ENCODE measurements around the gene MED19.
A peak's percentile ranks its signal among the peaks of the same experiment; 100 is the strongest.

MED19 gene

DNA sequence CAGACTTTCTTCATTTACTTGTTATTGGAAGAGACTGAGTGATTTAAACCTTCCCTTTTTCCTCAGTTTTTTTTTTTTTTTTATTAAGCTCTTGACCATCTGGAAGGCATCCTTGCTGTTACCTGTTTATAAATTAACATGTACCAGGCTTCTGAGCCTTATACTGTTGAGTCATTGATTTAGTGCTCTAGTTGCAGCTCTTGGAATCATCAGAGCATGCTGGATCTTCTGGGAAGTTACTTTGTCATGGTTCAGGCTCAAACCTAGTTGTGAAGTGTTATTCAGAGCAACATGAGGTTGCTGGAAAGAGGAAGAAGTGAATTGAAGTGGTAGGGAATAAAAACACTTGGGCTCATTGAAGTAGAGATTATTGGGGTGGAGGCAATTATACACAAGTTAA is 37.8 kb downstream of the MED19 start:
- H3K27ac ChIP-seq: 0 out of 2 replicates have a peak overlapping the region, but pooled peaks have one; percentile 46
- TF ChIP-seq, protein P1, sequence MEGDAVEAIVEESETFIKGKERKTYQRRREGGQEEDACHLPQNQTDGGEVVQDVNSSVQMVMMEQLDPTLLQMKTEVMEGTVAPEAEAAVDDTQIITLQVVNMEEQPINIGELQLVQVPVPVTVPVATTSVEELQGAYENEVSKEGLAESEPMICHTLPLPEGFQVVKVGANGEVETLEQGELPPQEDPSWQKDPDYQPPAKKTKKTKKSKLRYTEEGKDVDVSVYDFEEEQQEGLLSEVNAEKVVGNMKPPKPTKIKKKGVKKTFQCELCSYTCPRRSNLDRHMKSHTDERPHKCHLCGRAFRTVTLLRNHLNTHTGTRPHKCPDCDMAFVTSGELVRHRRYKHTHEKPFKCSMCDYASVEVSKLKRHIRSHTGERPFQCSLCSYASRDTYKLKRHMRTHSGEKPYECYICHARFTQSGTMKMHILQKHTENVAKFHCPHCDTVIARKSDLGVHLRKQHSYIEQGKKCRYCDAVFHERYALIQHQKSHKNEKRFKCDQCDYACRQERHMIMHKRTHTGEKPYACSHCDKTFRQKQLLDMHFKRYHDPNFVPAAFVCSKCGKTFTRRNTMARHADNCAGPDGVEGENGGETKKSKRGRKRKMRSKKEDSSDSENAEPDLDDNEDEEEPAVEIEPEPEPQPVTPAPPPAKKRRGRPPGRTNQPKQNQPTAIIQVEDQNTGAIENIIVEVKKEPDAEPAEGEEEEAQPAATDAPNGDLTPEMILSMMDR (conservative IDR thresholded peaks at IDR 0.05): no peak

DNA sequence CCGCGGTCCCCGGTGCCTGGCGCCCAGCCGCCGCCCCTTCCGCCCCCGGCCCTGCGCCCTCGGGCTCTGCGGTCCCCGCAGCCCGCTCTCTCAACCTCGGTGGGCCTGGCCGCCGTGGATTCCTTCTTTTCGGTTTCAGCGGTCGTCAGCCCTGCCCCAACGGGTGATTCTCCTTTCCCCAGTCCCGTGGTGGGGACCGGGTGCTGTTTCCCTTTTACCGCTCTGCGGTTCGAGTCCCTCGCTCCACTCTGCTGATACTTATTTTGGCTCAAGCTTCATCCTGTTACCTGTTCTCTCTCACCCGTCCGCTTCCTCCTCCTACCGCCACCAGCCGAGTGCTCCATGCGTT is 43.6 kb downstream of the MED19 start:
- TF ChIP-seq, protein P1 (conservative IDR thresholded peaks at IDR 0.05): no peak

DNA sequence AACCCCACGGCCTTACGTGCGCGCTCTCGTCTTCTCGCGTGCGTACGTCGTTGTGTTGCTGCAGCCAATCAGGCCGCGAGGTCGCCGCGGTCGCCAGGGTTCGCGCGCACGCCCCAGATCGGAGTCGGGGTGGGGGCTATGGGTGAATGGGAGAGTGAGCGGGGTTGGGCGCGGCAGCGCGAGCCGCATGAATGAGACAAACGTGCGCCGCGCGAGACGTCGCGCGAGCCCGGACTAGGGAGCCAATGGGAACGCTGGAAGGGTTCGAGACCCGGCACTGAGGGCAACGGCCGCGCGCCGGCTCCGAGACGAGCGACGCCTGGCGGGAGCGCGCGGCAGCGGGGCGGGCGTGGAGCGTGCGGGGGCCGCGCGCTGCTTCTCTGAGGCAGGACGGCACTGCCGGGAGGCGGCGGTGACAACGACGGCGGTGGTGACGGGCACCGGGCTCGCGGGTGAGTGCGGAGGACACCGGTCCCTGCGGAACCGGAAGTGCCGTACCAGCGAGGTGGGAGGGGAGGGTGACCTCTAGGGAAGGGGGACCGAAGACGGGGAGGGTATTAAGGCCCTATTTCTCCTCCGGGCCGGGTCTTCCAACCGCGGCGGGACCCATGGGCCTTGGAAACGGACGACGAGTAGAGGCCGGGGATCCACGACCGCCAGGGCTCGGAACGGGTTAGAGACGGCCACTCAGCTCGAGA is 44.1 kb downstream of the MED19 start, which contains the start of gene ZDHHC5:
Gene ZDHHC5 (plus strand): TSS at position 379 of the 698 bp plus-strand sequence. CDS start 4,977 bp downstream, outside the sequence.
- H3K27ac ChIP-seq: peak within 1 kb of the TSS; percentile 98
- TF ChIP-seq, protein P1 (conservative IDR thresholded peaks at IDR 0.05): peak; percentile 63

More for the DNA sequence above, 43.6 kb downstream of the MED19 start:
- H3K27ac ChIP-seq: peak overlapping the region; percentile 98

DNA sequence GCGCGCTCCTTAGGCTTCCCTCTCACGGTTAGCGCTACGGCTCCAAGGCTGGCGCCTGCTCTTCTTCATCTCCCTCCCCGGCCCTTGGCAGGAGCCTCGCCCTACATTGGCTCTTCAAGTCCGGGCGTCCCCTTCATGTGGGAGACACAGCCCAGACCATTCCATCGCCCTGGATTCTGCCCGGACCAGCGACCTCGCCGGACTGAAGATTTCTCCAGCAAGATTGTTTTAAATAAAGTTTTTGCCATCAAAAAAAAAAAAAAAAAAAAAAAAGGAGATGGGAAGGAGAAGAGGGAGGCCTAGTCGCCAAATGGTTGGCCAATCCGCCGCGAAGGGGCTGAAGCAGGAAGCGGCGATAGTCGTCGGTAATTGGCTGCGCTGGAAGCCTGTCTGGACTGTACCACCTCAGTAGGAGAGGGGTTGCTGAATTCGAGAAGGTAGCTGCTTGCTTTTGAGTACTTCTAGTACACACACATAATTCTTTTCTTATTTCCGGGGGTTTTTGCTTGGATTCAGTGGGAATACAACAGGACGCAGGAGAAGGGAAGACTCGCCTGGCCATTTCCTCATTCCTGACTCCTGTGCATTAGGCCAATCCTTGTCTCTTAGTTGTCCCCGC is 44.8 kb downstream of the MED19 start:
- peak overlapping the region; percentile 98 for H3K27ac ChIP-seq

DNA sequence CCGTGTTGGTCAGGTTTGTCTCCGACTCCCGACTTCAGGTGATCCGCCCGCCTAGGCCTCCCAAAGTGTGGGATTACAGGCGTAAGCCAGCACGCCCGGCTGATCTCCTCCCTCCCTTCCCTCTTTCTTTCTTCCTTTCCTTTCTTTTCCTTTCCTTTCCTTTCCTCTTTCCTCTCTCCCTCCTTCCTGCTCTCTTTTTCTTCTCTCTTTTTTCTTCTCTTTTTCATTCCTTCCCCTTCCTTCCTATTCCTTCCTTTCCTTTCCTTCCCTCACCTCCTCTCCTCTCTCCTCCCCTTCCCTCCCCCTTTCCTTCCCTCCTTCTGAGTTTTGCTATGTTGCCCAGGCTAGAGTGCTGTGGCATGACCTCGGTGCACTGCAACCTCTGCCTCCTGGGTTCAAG is 48.0 kb downstream of the MED19 start:
- H3K27ac ChIP-seq: no peak overlapping the region
- TF ChIP-seq, protein P1 (conservative IDR thresholded peaks at IDR 0.05): no peak

More for the DNA sequence above, 44.8 kb downstream of the MED19 start:
- TF ChIP-seq, protein P1 (conservative IDR thresholded peaks at IDR 0.05): no peak

DNA sequence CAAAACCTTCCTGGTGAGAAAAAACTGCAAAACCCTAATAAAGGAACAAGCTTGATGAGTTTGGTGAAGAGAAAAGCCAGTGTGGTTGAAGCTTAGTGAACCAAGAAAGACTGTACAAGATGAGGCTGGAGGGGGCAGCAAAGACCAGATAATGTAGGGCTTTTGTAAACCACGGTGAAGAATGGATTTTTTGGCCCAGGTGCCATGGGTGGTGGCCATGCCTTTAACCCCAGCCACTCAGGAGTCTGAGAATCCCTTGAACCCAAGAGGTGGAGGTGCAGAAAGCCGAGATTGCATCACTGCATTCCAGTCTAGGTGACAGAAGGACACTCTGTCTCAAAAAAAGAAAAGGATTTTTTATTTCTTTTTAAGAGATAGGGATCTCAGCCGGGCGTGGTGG is 49.1 kb downstream of the MED19 start:
- H3K27ac ChIP-seq: no peak overlapping the region
- TF ChIP-seq, protein P1 (conservative IDR thresholded peaks at IDR 0.05): no peak

DNA sequence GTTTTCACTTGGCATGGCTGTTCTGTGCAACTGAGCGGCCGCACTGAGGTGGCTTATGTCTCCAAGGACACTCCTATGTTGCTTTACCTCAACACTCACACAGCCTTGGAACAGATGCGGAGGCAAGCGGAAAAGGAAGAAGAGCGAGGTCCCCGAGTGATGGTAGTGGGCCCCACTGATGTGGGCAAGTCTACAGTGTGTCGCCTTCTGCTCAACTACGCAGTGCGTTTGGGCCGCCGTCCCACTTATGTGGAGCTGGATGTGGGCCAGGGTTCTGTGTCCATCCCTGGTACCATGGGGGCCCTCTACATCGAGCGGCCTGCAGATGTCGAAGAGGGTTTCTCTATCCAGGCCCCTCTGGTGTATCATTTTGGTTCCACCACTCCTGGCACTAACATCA is 52.3 kb downstream of the MED19 start:
- TF ChIP-seq, protein P1 (conservative IDR thresholded peaks at IDR 0.05): no peak
- H3K27ac ChIP-seq: no peak overlapping the region
